Left ventricle myocardium inferior (tissue), 1 donor: ENCODE data around the gene ZNF425. TPM values are rescaled to one million over a fixed set of nuclear protein-coding genes. Genes with fewer than 3 reads are reported as not detected.

Experiments used
- DNase-seq: peaks from one replicate; pipeline ENCODE4 v3.0.0-alpha.2; 2020
- H3K27ac ChIP-seq: fragments of 200-600 bp; replicated peaks from 2 replicates; pipeline ENCODE4 v1.8.0; 2021
- H3K27me3 ChIP-seq: fragments of 200-600 bp; 2 replicates; pipeline ENCODE4 v1.8.0; 2021; ENCODE audit warnings: low read depth
- H3K36me3 ChIP-seq: fragments of 200-600 bp; 2 replicates; pipeline ENCODE4 v1.8.0; 2021
- H3K4me1 ChIP-seq: fragments of 200-600 bp; 2 replicates; pipeline ENCODE4 v1.8.0; 2021
- H3K4me3 ChIP-seq: fragments of 200-600 bp; 2 replicates; pipeline ENCODE4 v1.8.0; 2021; ENCODE audit warnings: mild to moderate bottlenecking, moderate library complexity
- H3K9me3 ChIP-seq: fragments of 200-600 bp; replicated peaks from 2 replicates; pipeline ENCODE4 v1.8.0; 2021
- CTCF ChIP-seq: fragments of 200-600 bp; IDR thresholded peaks from 2 replicates; pipeline ENCODE4 v1.8.0; 2021; ENCODE audit warnings: antibody characterized with exemption, mild to moderate bottlenecking, borderline replicate concordance
- intact Hi-C: fragments of 100-400 bp; cut with micrococcal nuclease; formaldehyde crosslinking; loops from one replicate; pipeline ENCODE4 v1.11.0; 2022
- total RNA-seq: library from RNA; stranded (reverse); fragmentation: NEBNext Ultra II Directional; extraction: Animal tissue kit (Norgen Biotek cat#: 25700); gene quantifications from one replicate; pipeline ENCODE4 v1.2.1, GENCODE V29; 2021
- donor health status: DM: no; HTN: yes; CAD: no; lungs with severe emphysema.

ZNF425 gene
- total RNA-seq, 1 donor from 2014 or later = 0.58 TPM

DNA sequence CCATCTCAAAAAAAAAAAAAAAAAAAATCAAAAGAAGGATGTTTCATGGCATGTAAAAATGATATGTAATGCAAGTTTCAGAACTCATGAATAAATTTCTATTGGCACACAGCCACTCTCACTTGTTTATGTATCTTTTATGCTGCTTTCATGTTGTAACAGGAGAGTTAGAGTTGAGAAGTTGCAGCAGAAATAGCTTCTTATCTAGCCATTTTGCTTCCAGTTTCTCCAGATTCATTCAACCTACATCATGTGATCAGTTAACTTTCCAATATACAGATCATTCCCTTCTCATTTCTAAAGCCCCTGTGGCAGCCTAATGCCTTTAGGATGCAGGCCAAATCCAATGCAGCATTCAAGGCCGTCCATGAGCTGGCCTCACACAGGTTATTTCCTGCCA, 66.0 kb downstream of the ZNF425 start:
- H3K4me1 ChIP-seq = peaks cover 6% of the 10 kb centered on the region
- TF ChIP-seq CTCF = no peak
- intact Hi-C loops = no loop called here
- H3K36me3 ChIP-seq = no peaks in the 10 kb centered on the region
- no peaks in the 10 kb centered on the region for H3K9me3 ChIP-seq
- H3K27ac ChIP-seq = no peak overlapping the region
- H3K27me3 ChIP-seq = no peaks in the 10 kb centered on the region
- H3K4me3 ChIP-seq = no peak overlapping the region
- no peak for DNase-seq

DNA sequence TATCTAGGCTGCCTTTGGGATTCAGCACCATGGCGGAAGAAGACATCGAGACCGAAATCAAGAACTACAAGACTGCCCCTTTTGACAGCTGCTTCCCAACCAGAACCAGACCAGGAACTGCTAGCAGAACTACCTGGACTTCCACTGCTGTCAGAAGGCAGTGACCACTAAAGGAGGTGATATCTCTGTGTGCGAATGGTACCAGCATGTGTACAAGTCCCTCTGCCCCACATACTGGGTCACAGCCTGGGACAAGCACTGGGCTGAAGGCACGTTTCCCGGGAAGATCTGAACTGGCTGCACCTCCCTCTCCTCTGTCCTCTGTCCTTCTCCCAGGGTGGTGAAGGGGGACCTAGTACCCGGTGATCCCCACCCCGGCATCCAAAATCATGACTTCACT, 72.2 kb downstream of the ZNF425 start:
- TF ChIP-seq CTCF = no peak
- H3K27me3 ChIP-seq = peaks cover 4% of the 10 kb centered on the region
- H3K27ac ChIP-seq = no peak overlapping the region
- H3K9me3 ChIP-seq = no peaks in the 10 kb centered on the region
- no peaks in the 10 kb centered on the region for H3K36me3 ChIP-seq
- H3K4me1 ChIP-seq = no peaks in the 10 kb centered on the region
- intact Hi-C loops = no loop called here
- no peak for DNase-seq
- H3K4me3 ChIP-seq = no peak overlapping the region

DNA sequence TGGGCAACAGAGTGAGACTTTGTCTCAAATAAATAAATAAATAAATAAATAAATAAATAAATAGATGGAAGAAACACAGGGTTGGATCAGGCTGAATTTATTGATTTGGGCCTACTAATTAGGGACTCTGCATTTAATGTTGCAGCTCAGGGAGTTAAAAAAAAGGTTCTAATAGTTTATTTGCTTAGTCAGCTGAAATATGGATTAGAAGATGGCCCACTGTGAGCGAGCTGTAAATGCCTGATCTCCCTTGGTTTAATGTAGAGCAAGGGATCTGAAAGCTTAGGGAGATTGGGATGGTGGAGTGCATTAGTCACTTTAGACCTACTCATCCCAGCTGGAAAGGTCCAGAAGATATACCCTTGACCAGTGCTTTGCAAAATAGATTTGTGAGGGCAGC, 72.7 kb downstream of the ZNF425 start:
- H3K9me3 ChIP-seq = no peaks in the 10 kb centered on the region
- intact Hi-C loops = no loop called here

More for the DNA sequence above, 72.7 kb downstream of the ZNF425 start:
- Histone ChIP-seq H3K36me3 (no peaks in the 10 kb centered on the region), H3K4me3 (no peak overlapping the region), H3K4me1 (no peaks in the 10 kb centered on the region), H3K27ac (no peak overlapping the region), H3K27me3 (peaks cover 4% of the 10 kb centered on the region)
- no peak for TF ChIP-seq CTCF
- no peak for DNase-seq

Other genes with a start within 250 kb of the ZNF425 start
- gene EZH2, start 242.0 kb downstream of the ZNF425 start, total RNA-seq = 0.99 TPM
- gene PDIA4, start 97.8 kb downstream of the ZNF425 start, total RNA-seq = 32.3 TPM
- 2.4 TPM for gene ZNF786, start 35.6 kb downstream of the ZNF425 start, total RNA-seq
- gene ZNF398, start 21.1 kb upstream of the ZNF425 start, total RNA-seq = 7.1 TPM
- 15.0 TPM for gene ZNF282, start 69.2 kb upstream of the ZNF425 start, total RNA-seq
- gene ZNF212, start 113.3 kb upstream of the ZNF425 start, total RNA-seq = 5.4 TPM
- gene ZNF783, start 135.9 kb upstream of the ZNF425 start, total RNA-seq = 4.5 TPM